ENCODE results near the gene SLC30A1.
"Not testable (repeated sequence)": the region's sequence is repeated elsewhere in the genome, so short reads cannot be mapped to it uniquely, and the experiment has no call there.

Gene SLC30A1

GRCh38 chr1:211583011-211583992 is 4.3 kb upstream of the SLC30A1 start:
- DNase-seq, result peak in 1 of 2 experiments; percentile 30
- TF ChIP-seq POLR2A (IDR thresholded peaks at IDR 0.05; ENCODE audit: low read length) (no peak), GATA1 (IDR thresholded peaks at IDR 0.05; ENCODE audit: low read depth, low read length) (no peak)

DNA sequence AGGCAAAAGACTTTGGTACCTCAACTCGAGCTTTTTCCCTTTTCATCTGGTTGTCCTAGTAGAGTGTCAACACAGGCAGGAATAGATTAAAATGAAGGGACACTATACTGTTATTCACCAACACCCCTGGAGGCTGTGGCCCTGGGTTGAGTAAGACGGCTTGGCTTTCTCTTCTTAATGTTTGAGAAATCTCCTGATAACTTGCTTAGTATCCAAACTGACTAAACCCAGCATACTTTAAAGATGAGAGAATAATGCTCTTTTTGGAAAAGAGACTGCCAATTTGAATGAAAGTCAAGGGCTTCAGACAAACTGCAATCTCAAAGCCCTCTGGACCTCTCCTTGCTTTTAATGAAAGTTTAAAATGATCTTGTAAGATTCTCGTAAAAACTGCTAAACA is 2.6 kb upstream of the SLC30A1 start:
- no peak for DNase-seq

DNA sequence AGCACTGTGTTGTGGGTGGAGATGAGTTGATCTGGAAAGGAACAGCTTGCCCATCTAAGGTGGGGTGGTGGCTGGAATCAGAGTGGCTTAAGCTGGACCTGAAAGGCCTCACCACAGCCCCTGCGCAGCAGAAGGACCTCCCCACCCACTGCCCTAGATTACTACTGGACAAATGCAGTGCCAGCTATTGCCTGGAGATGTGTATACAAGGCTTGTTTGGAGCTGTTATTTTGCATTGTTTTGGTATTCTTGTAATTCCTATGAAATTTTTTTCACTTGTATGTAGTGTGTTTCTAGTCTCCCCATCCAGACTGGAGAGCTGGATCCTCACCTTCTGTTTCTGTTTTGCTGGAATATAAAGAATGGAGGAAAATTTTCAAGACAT is 1.3 kb upstream of the SLC30A1 start:
- peak; percentile 23 to 47 for DNase-seq
- TF ChIP-seq POLR2A (IDR thresholded peaks at IDR 0.05; ENCODE audit: low read length), result no peak

More for the DNA sequence above, 2.6 kb upstream of the SLC30A1 start:
- TF ChIP-seq GATA1 (IDR thresholded peaks at IDR 0.05; ENCODE audit: low read depth, low read length) (no peak), POLR2A (IDR thresholded peaks at IDR 0.05; ENCODE audit: low read length) (no peak)

DNA sequence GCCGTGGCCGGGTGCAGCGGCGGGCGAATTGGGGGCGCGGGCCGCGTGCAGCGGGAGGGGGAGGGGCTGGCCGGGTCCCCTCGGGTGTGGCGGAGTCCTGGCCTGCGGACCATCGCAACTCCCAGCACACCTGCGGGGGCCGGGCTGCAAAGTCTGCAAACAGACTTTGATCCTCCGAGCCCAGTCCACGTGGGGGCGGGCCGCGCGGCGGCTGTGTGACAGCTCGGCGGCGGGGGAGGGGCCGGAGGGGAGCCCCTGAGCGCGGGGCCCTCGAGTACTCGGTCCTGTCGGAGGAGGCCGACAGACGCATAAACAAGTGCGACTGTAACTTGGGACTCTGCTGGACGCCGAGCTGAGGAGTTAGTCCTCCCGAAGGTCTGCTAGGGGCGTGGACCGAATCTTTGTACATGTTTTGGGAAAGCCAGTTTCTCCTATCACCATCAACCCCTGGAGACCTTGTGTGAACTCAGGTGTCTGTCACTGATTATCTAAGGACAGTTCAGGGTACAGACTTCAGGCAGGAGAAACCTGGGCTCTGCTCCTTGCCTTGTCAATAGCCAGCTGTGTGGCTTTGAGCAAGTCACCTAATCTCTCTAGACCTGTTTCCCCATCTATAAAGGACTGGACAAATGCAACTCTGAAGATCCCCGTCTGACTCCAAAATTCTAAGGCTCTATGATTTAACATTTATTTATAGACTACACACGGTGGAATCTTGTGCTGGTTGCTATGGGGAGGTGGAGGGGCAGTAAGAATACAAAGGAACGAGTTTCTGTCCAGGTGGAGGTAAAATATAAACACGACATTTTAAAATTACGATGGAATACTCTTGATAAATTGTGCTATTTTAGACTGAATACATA is 710 bp upstream of the SLC30A1 start:
- DNase-seq, result peak; percentile 88 to 92
- TF ChIP-seq POLR2A (IDR thresholded peaks at IDR 0.05; ENCODE audit: low read length), result no peak
- no peak for TF ChIP-seq GATA1 (IDR thresholded peaks at IDR 0.05; ENCODE audit: low read depth, low read length)

DNA sequence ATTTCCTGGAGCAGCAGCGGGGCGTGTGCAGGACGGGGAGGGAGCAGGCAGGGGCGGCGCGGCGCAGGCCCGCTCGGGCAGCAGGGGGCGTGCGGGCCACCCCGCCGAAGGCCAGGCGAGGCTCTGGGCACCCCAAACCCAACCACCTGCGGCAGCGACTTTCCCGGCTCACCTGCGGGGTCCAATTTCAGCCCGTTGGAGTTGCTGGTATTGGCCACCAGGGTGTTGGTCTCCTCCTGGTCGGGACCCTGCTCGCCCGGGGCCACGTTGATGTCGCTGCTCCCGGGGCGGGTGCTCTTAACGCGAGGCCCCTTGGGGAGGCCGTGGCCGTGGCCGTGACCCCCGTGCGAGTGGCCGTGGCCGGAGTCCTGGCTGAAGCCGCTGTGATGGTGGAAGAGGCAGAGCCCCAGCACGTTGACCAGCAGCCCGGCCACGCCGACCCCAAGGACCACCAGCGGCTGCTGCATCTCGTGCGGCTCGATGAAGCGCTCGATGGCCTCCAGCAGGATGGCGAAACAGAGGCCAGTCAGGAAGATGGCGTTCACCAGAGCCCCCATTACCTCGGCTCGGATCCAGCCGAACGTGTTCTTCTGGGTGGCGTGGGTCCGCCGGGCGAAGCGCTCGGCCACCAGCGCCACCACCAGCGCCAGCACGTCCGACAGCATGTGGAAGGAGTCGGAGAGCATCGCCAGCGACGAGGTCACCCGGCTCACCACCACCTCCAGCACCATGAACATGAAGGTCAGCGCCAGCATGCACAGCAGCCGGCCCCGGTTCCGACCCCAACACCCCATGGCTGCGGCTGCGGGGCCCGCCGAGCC is 932 bp downstream of the SLC30A1 start:
- peak; percentile 81 to 91 for DNase-seq
- TF ChIP-seq POLR2A (IDR thresholded peaks at IDR 0.05; ENCODE audit: low read length) (no peak), GATA1 (IDR thresholded peaks at IDR 0.05; ENCODE audit: low read depth, low read length) (no peak)

GRCh38 chr1:211577277-211577818 is 1.6 kb downstream of the SLC30A1 start:
- DNase-seq, result no peak
- no peak for TF ChIP-seq GATA1 (IDR thresholded peaks at IDR 0.05; ENCODE audit: low read depth, low read length)
- no peak for TF ChIP-seq POLR2A (IDR thresholded peaks at IDR 0.05; ENCODE audit: low read length)

GRCh38 chr1:211576717-211577116 is 2.2 kb downstream of the SLC30A1 start:
- TF ChIP-seq POLR2A (IDR thresholded peaks at IDR 0.05; ENCODE audit: low read length), result no peak
- no peak for TF ChIP-seq GATA1 (IDR thresholded peaks at IDR 0.05; ENCODE audit: low read depth, low read length)
- DNase-seq, result no peak

DNA sequence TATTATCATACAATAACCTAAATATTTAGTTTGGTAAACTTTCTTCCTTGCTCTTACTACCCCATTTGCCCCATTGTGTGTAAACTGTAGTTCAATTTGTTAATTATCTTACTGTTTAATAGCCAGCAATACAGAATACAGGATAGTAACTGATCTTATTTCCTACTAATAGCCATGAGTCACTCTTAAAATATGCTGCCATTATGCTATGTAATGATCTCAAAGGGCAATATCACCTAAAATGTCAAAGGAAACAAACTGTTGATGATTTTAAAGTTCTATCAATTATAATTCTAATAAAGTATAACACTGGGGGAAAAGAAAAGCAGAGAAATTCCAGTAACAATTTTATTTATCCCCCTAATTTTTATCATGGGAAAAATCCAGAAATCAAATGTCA is 4.3 kb downstream of the SLC30A1 start:
- no peak for DNase-seq
- no peak for TF ChIP-seq POLR2A (IDR thresholded peaks at IDR 0.05; ENCODE audit: low read length)

DNA sequence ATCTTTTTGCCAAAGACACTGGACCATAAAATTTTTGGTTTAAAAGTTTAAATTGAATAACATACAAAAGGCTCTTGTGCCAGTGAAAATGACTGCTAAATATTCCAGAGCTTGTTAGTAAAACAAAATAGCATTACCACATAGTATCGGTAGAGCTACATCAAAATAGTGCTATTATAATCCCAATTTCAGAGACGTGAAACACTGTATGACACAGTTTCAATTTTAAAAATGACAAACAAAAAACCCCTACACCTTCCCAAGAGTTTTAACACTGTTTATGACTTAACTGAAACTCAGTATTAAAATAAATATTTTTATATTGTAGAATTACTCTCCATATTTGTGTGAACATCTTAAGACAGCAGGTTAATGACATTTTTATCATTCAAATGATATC is 7.0 kb downstream of the SLC30A1 start:
- TF ChIP-seq POLR2A (IDR thresholded peaks at IDR 0.05; ENCODE audit: low read length), result no peak
- no peak for DNase-seq

- DNase-seq, result not testable (repeated sequence)
Measured at GRCh38 chr1:211570378-211570777, 8.6 kb downstream of the SLC30A1 start.

GRCh38 chr1:211566431-211567025 is 12.4 kb downstream of the SLC30A1 start:
- TF ChIP-seq GATA1 (IDR thresholded peaks at IDR 0.05; ENCODE audit: low read depth, low read length), result no peak
- no peak for TF ChIP-seq POLR2A (IDR thresholded peaks at IDR 0.05; ENCODE audit: low read length)
- DNase-seq, result no peak

- no peak for DNase-seq
- no peak for TF ChIP-seq POLR2A (IDR thresholded peaks at IDR 0.05; ENCODE audit: low read length)
- TF ChIP-seq GATA1 (IDR thresholded peaks at IDR 0.05; ENCODE audit: low read depth, low read length), result no peak
Measured at GRCh38 chr1:211564084-211564483, 14.9 kb downstream of the SLC30A1 start.
